Muscle layer of colon (tissue), 2 donors: ENCODE data around the gene PSMD11.

ENCODE experiments used
- H3K27ac ChIP-seq: one replicate; pipeline ENCODE4 v1.7.0; 2013; ENCODE audit warnings: low read depth, mild to moderate bottlenecking, low read length, moderate library complexity
- H3K27me3 ChIP-seq, 2 donors: one replicate each; pipeline ENCODE4 v1.7.0; 2013; ENCODE audit warnings: low read length in 2 of 2, mild to moderate bottlenecking in 2 of 2; ENCODE audit not compliant: insufficient read depth in 2 of 2, control insufficient read depth in 1 of 2
- H3K36me3 ChIP-seq: one replicate; pipeline ENCODE4 v1.7.0; 2013; ENCODE audit warnings: mild to moderate bottlenecking, low read length; ENCODE audit not compliant: insufficient read depth
- H3K4me1 ChIP-seq: one replicate; pipeline ENCODE4 v1.7.0; 2013; ENCODE audit warnings: mild to moderate bottlenecking, low read length; ENCODE audit not compliant: insufficient read depth
- H3K4me3 ChIP-seq, 2 donors: one replicate each; pipeline ENCODE4 v1.7.0; 2013; ENCODE audit warnings: low read length in 2 of 2, low read depth in 1 of 2, mild to moderate bottlenecking in 1 of 2, moderate library complexity in 1 of 2
- H3K9ac ChIP-seq: one replicate; pipeline ENCODE4 v1.7.0; 2013; ENCODE audit warnings: low read length
- H3K9me3 ChIP-seq: one replicate; pipeline ENCODE4 v1.7.0; 2013; ENCODE audit warnings: mild to moderate bottlenecking, low read length
- donor health status: abdominal sarcoma.
- donor health status: Adenocarcinoma of cecum.

The PSMD11 gene

DNA sequence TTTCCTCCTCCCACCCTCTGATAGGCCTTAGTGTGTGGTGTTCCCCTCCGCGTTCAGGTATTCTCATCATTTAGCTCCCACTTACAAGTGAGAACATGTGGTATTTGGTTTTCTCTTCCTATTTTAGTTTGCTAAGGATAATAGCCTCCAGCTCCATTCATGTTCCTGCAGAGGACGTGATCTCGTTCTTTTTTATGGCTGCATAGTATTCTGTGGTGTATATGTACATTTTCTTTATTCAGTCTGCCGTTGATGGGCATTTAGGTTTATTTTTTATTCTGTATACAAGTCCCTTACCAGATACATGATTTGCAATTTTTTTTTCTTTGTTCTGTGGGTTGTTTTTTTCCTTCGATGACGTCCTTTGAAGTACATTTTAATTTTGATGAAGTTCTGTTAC is 23.6 kb downstream of the PSMD11 start:
- Histone ChIP-seq H3K27me3 (no peaks in the 10 kb centered on the region), H3K9me3 (no peaks in the 10 kb centered on the region), H3K9ac (no peak overlapping the region), H3K4me3 (no peak overlapping the region), H3K36me3 (peaks cover 51% of the 10 kb centered on the region), H3K4me1 (no peaks in the 10 kb centered on the region), H3K27ac (no peak overlapping the region)

GRCh38 chr17:32470405-32471167 is 26.3 kb downstream of the PSMD11 start:
- Histone ChIP-seq H3K9ac (no peak overlapping the region), H3K27me3 (no peaks in the 10 kb centered on the region), H3K4me1 (no peaks in the 10 kb centered on the region), H3K4me3 (no peak overlapping the region), H3K36me3 (peaks cover 58% of the 10 kb centered on the region), H3K27ac (no peak overlapping the region), H3K9me3 (no peaks in the 10 kb centered on the region)

GRCh38 chr17:32471652-32472051 is 27.3 kb downstream of the PSMD11 start:
- no peak overlapping the region for H3K4me3 ChIP-seq

DNA sequence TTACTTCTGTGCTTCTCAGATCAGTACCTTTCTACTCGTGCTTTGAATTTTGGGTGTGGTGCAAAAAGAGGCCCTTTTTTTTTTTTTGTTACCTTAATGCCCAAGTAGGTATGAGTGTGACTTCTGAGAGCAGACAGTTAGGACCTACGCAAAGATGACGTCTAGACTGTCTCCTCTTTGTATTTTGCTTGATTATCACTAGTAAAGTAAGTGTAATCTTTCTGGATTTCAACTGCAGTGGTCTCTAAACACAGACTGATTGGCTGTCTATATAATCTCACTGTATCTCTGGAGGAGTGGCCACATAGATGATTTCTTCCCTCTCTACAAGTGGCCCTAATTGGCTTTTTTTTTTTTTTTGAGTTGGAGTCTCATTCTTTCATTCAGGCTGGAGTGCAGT is 30.9 kb downstream of the PSMD11 start:
- Histone ChIP-seq H3K4me1 (no peaks in the 10 kb centered on the region), H3K27ac (no peak overlapping the region), H3K9ac (no peak overlapping the region), H3K27me3 (no peaks in the 10 kb centered on the region), H3K9me3 (no peaks in the 10 kb centered on the region), H3K4me3 (no peak overlapping the region), H3K36me3 (peaks cover 87% of the 10 kb centered on the region)

More at GRCh38 chr17:32471652-32472051, 27.3 kb downstream of the PSMD11 start:
- H3K4me1 ChIP-seq: no peaks in the 10 kb centered on the region
- H3K36me3 ChIP-seq: peaks cover 69% of the 10 kb centered on the region
- no peak overlapping the region for H3K27ac ChIP-seq
- H3K9me3 ChIP-seq: no peaks in the 10 kb centered on the region
- H3K27me3 ChIP-seq: no peaks in the 10 kb centered on the region
- no peak overlapping the region for H3K9ac ChIP-seq

DNA sequence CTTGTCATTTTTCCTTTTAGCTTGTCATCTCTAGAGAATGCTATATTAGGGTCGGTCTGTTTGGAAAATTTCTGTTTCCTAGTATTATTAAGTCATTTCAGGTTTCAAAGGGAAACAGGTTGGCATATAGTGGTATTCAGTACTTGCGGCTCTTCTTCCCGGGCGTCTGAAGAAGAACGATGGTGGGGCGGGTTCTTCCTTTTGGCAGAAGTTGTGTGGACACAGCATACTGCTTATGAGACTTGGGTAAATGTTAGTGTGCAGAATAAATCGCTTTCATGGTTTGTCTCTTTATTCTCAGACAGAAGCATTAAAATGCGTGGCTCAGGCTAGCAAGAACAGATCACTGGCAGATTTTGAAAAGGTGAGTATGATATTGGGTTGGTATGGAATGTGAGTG is 32.9 kb downstream of the PSMD11 start:
- no peaks in the 10 kb centered on the region for H3K27me3 ChIP-seq
- H3K4me1 ChIP-seq: no peaks in the 10 kb centered on the region
- no peak overlapping the region for H3K4me3 ChIP-seq
- H3K27ac ChIP-seq: no peak overlapping the region
- no peak overlapping the region for H3K9ac ChIP-seq
- peaks cover 86% of the 10 kb centered on the region for H3K36me3 ChIP-seq
- H3K9me3 ChIP-seq: no peaks in the 10 kb centered on the region

- Histone ChIP-seq H3K27me3 (no peaks in the 10 kb centered on the region), H3K4me1 (peaks cover 10% of the 10 kb centered on the region), H3K36me3 (peaks cover 79% of the 10 kb centered on the region), H3K4me3 (no peak overlapping the region), H3K27ac (no peak overlapping the region), H3K9ac (no peak overlapping the region), H3K9me3 (no peaks in the 10 kb centered on the region)
These were observed 34.8 kb downstream of the PSMD11 start for GRCh38 chr17:32479074-32479617.

- Histone ChIP-seq H3K4me3 (no peak overlapping the region), H3K4me1 (peaks cover 19% of the 10 kb centered on the region), H3K36me3 (peaks cover 59% of the 10 kb centered on the region), H3K9me3 (no peaks in the 10 kb centered on the region), H3K27me3 (no peaks in the 10 kb centered on the region), H3K9ac (no peak overlapping the region), H3K27ac (no peak overlapping the region)
These were observed 36.9 kb downstream of the PSMD11 start for GRCh38 chr17:32481193-32481592.

DNA sequence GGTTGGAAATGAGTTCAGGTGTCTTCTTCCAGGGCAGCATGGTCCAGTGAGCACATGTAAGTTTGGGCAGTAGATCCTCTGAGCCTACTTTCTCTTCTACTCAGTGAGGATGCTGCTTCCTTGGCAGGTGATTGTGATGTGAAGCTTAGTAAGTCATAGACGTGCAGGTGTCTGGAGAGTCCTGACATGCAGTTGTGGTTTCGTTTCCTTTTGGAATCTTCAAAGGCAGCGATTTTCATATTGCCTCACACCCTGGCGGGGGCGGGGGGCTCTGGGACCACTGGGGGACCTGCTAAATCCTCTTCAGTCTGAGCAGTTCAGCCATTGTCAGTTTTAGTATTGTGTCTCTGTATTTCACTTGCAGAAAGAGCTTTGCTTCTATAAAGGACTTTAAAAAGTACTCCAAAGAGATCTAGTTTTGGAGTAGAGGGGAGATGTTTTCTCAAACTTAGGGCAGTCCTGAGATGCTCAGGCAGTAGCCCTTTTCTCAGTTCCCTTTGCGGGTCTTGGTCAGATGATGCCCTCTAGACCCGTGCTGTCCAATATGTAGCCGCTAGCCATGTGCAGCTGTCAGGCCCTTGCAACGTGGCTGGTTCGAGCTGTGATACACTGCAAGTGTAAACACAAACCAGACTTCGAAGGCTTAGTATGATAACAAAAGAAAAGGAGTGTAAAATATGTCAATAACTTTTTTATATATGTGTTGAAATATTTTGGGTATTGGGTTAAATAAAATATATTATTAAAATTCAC is 38.4 kb downstream of the PSMD11 start:
- no peaks in the 10 kb centered on the region for H3K27me3 ChIP-seq
- H3K9me3 ChIP-seq: no peaks in the 10 kb centered on the region
- H3K4me3 ChIP-seq: no peak overlapping the region
- peaks cover 19% of the 10 kb centered on the region for H3K4me1 ChIP-seq
- H3K9ac ChIP-seq: no peak overlapping the region
- peak overlapping the region; percentile 43 for H3K27ac ChIP-seq
- peaks cover 45% of the 10 kb centered on the region for H3K36me3 ChIP-seq

DNA sequence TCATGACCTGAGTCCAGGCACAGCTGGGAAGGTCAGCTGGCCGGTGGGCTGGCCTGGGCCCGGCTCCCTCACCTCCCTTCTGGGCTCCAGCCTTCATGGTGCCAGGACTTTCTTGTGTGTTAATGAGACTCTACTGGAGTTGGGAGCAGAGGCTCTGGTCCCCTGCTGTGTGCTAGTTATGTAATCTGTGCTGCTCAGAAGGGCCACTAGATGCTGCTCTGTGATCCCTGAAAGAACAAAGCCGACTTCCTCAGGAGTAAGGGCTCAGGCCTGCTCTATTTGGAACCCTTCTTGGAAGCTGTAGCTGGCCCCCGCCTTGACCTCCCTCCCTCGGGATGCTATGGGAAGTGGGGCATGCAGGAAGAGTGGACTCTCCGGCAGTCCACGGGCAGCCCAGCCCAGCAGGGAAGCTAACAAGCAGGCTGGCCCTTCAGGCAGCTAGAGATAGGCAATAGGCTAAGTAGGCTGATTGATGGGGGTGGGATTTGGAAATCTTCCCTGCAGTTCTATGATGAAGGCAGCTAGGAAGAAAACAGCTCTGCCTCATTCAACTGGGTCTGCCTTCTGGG is 39.2 kb downstream of the PSMD11 start:
- Histone ChIP-seq H3K4me3 (no peak overlapping the region), H3K27me3 (no peaks in the 10 kb centered on the region), H3K4me1 (peaks cover 19% of the 10 kb centered on the region), H3K9ac (peak overlapping the region; percentile 5), H3K27ac (peak overlapping the region; percentile 43), H3K9me3 (no peaks in the 10 kb centered on the region), H3K36me3 (peaks cover 37% of the 10 kb centered on the region)

DNA sequence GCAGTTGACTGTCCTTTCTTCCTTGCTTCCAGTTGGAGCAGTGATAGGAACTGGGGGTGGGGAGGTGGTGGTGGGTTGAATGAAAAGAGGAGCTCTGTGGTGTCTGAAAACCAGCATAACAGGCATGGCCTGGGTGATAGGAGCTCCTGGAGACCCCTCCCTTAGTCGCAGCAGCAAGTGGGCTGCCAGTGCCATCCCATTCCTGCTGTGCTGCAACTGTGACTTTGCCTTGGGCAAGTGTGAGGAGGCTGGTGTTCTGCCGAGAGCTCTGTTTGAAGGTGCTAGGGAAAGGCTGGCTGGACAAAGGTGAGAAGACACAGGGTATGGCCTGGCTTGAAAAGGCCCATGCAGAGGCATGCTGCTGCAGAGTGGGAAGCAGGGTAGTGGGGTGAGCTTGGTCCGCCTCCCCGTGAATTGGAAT is 39.7 kb downstream of the PSMD11 start:
- Histone ChIP-seq H3K9ac (peak overlapping the region; percentile 5), H3K36me3 (peaks cover 32% of the 10 kb centered on the region), H3K27me3 (no peaks in the 10 kb centered on the region), H3K9me3 (no peaks in the 10 kb centered on the region), H3K27ac (no peak overlapping the region), H3K4me1 (peaks cover 19% of the 10 kb centered on the region), H3K4me3 (no peak overlapping the region)

DNA sequence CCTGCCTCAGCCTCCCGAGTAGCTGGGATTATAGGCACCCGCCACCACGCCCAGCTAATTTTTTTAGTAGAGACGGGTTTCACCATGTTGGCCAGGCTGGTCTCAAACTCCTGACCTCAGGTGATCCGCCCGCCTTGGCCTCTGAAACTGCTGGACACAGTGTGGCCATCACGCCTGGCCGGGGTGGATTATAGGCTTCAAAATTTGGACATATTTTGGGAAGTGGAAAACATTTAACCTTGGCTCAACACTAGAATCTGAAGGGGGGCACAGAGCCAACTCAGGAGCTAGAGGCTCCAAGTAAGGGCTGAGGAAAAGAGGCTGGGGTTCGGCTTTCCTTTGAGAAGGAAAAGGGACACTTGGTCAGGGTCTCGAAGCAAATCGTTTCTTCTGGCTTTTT is 40.3 kb downstream of the PSMD11 start:
- Histone ChIP-seq H3K4me1 (peaks cover 19% of the 10 kb centered on the region), H3K9ac (no peak overlapping the region), H3K36me3 (peaks cover 26% of the 10 kb centered on the region), H3K9me3 (no peaks in the 10 kb centered on the region), H3K27ac (no peak overlapping the region), H3K27me3 (no peaks in the 10 kb centered on the region), H3K4me3 (no peak overlapping the region)
